Cardiac muscle cell (in vitro differentiated cells and primary cell): ENCODE data around the gene ANKRD6. TPM values are rescaled to one million over a fixed set of nuclear protein-coding genes. Genes with fewer than 3 reads are reported as not detected.

Source experiments
- DNase-seq, 2 donors: peaks; one replicate each; pipeline versions ENCODE4 v3.0.0 to v3.0.0-alpha.2; 2010 to 2017; ENCODE audit warnings: low read depth in 1 of 2, low spot score in 1 of 2
- H3K27ac ChIP-seq: fragments of 200-600 bp; sonication (generic); 2 replicates; pipeline ENCODE4 v1.5.1; 2016
- H3K27me3 ChIP-seq: fragments of 200-600 bp; sonication (generic); 2 replicates; pipeline ENCODE4 v1.6.0; 2016; ENCODE audit warnings: control low read depth
- H3K36me3 ChIP-seq: fragments of 200-600 bp; sonication (generic); 2 replicates; pipeline ENCODE4 v1.5.1; 2016; ENCODE audit warnings: control low read depth
- H3K4me1 ChIP-seq: fragments of 200-600 bp; sonication (generic); 2 replicates; pipeline ENCODE4 v1.8.1; 2017; ENCODE audit warnings: low read depth, mild to moderate bottlenecking, mixed run types
- H3K4me3 ChIP-seq: fragments of 200-600 bp; sonication (generic); 2 replicates; pipeline ENCODE4 v1.5.1; 2016; ENCODE audit warnings: mild to moderate bottlenecking
- H3K9me3 ChIP-seq: fragments of 200-600 bp; sonication (generic); 2 replicates; pipeline ENCODE4 v1.5.1; 2017; ENCODE audit warnings: low read depth, mild to moderate bottlenecking, control low read depth
- polyA plus RNA-seq: library from polyadenylated mRNA; unstranded; fragments of >200 nt; fragmentation: Nextera tagmentation; extraction: Ambion mirVana; gene quantifications from 2 replicates; pipeline ENCODE4 v1.2.1, GENCODE V29; 2016
- total RNA-seq: library from RNA; depleted of rRNA; stranded (reverse); fragments of >200 nt; gene quantifications from 2 replicates; pipeline ENCODE4 v1.2.3, GENCODE V29; 2016
- TF ChIP-seq, protein P1 (sequence below): IDR thresholded peaks from 2 replicates; pipeline ENCODE4 v1.5.1; 2012; ENCODE audit warnings: low read depth, mild to moderate bottlenecking, low read length

ANKRD6 gene
- total and polyA plus RNA-seq, 2 experiments from 2014 or later = 10.3 to 21.5 TPM

DNA sequence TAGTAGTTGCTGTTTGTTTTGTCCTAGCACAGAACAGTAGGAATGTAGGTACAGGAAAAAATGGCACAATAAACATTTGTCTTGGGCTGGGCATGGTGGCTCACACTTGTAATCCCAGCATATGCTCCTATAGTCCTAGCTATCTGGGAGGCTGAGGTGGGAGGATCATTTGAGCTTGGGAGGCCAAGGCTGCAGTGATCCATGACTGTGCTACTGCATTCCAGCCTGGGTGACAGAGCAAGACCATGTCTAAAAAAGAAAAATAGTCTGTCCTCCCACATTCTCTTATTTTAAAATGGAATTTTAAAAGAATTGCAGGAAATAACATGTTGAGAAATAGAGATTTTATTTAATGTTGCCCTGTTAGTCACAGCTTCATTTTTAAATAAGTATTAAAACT, 87.8 kb downstream of the ANKRD6 start:
- Histone ChIP-seq H3K9me3 (no peaks in the 10 kb centered on the region), H3K27ac (no peak overlapping the region), H3K36me3 (no peaks in the 10 kb centered on the region), H3K4me1 (peaks cover 22% of the 10 kb centered on the region), H3K27me3 (no peaks in the 10 kb centered on the region), H3K4me3 (no peak overlapping the region)
- TF ChIP-seq, protein P1, sequence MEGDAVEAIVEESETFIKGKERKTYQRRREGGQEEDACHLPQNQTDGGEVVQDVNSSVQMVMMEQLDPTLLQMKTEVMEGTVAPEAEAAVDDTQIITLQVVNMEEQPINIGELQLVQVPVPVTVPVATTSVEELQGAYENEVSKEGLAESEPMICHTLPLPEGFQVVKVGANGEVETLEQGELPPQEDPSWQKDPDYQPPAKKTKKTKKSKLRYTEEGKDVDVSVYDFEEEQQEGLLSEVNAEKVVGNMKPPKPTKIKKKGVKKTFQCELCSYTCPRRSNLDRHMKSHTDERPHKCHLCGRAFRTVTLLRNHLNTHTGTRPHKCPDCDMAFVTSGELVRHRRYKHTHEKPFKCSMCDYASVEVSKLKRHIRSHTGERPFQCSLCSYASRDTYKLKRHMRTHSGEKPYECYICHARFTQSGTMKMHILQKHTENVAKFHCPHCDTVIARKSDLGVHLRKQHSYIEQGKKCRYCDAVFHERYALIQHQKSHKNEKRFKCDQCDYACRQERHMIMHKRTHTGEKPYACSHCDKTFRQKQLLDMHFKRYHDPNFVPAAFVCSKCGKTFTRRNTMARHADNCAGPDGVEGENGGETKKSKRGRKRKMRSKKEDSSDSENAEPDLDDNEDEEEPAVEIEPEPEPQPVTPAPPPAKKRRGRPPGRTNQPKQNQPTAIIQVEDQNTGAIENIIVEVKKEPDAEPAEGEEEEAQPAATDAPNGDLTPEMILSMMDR = no peak
- DNase-seq = no peak

DNA sequence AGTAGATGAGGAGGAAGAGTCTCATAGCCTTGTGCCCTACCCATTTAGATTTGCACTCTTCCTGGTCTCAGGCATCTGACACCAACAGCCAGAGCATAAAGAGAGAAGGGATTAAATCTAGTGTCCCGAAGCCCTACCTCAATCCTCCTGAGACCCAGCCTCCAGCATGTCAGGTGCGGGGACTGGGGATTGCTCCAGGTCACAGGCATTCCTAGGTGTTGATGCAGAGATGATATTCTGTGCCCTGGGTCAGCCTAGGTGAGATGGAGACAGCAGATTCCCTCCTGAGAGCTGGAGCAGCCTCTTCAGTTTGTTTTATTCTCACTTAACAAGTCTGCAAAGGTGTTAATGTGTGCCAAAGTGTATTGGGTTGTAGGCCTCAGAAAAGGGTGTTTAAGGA, 89.8 kb downstream of the ANKRD6 start:
- Histone ChIP-seq H3K27me3 (no peaks in the 10 kb centered on the region), H3K9me3 (no peaks in the 10 kb centered on the region), H3K4me3 (no peak overlapping the region), H3K27ac (no peak overlapping the region), H3K36me3 (no peaks in the 10 kb centered on the region), H3K4me1 (peaks cover 29% of the 10 kb centered on the region)
- TF ChIP-seq, protein P1 = no peak
- DNase-seq = no peak

DNA sequence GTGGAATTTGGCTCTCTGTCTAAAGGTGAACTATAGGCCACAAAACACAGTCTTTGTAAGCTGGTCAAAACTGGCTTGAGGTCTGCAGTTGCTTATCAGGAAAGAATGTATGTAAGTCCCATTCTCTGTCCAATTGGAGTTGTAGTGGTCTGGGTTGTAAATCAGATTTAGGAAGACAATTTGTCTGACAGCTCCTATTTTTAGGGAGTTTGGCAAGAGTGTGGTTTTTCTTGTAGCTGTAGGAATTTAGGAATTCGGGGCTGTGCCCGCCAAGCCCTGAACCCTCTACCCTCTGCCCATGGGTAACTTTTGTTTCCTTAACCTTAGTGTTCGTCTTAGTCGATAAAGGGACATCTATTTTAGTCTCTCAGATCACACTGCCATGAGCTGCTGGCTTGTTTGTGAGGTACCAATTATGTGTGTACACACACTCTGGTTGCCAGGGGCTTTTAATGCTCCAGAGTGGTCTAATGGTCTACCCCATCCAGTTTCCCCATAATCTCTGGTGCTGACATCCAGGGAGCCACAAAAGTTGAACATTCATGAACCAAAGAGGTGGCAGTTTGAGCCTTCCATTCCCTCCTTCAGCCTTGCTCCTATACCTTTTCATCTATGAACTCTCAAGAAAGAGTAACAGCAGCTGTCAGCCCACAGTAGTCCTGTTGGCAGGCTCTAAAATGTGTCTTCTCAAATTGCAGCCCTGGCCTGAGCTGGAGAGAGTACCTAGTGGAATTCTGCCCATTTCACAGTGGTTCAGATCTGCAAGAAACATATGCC, 93.0 kb downstream of the ANKRD6 start:
- TF ChIP-seq, protein P1 = no peak
- no peaks in the 10 kb centered on the region for H3K36me3 ChIP-seq
- H3K27me3 ChIP-seq = no peaks in the 10 kb centered on the region
- H3K9me3 ChIP-seq = no peaks in the 10 kb centered on the region
- no peak for DNase-seq
- peak overlapping the region; percentile 46 for H3K27ac ChIP-seq
- peaks cover 29% of the 10 kb centered on the region for H3K4me1 ChIP-seq
- H3K4me3 ChIP-seq = no peak overlapping the region

DNA sequence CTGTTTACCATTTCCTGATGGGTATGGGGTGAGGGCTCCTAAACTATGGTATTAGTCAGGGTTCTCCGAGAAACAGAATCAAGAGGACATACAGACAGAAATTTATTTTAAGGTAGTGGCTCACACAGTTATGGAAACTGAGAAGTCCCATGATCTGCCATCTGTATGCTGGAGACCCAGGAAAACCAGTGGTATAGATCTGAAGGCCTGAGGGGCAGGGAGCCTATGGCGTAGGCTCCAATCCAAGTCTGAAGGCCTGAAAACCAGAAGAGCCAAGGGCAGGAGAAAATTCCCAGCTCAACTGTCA, 93.6 kb downstream of the ANKRD6 start:
- Histone ChIP-seq H3K9me3 (no peaks in the 10 kb centered on the region), H3K27me3 (no peaks in the 10 kb centered on the region), H3K27ac (no peak overlapping the region), H3K4me3 (no peak overlapping the region), H3K36me3 (no peaks in the 10 kb centered on the region), H3K4me1 (peaks cover 29% of the 10 kb centered on the region)
- no peak for DNase-seq
- TF ChIP-seq, protein P1 = no peak

DNA sequence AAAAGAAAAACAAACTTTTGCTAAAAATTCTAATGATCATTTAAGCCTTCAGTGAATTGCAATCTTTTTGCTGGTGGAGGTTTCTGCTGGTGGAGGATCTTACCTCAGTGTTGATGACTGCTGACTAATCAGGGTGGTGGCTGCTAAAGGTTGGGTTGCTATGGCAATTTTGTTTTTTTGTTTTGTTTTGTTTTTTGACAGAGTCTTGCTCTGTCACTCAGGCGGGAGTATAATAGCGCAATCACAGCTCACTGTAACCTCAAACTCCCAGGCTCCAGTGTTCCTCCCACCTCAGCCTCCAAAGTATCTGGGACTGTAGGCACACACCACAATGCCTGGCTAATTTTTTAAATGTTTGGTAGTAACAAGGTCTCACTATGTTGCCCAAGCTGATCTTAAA, 94.7 kb downstream of the ANKRD6 start:
- TF ChIP-seq, protein P1 = no peak
- DNase-seq = no peak
- H3K4me3 ChIP-seq = no peak overlapping the region
- H3K36me3 ChIP-seq = no peaks in the 10 kb centered on the region
- H3K27me3 ChIP-seq = no peaks in the 10 kb centered on the region
- H3K9me3 ChIP-seq = no peaks in the 10 kb centered on the region
- no peak overlapping the region for H3K27ac ChIP-seq
- H3K4me1 ChIP-seq = peaks cover 24% of the 10 kb centered on the region
